ENCODE measurements around the gene ROBO1.
A peak's percentile ranks its signal among the peaks of the same experiment; 100 is the strongest.

ROBO1 gene

GRCh38 chr3:78823859-78824258, 943.9 kb downstream of the ROBO1 start:
- DNase-seq, result no peak

- no peak for DNase-seq
Measured at GRCh38 chr3:78823434-78823833, 944.4 kb downstream of the ROBO1 start.

- no peak for DNase-seq
Measured at GRCh38 chr3:78822726-78823125, 945.1 kb downstream of the ROBO1 start.

- DNase-seq, result no peak
Measured at GRCh38 chr3:78820542-78820941, 947.3 kb downstream of the ROBO1 start.

- no peak for DNase-seq
Measured at GRCh38 chr3:78818161-78818985, 949.4 kb downstream of the ROBO1 start.

- no peak for DNase-seq
Measured at GRCh38 chr3:78814893-78815562, 952.8 kb downstream of the ROBO1 start.

GRCh38 chr3:78812166-78812565, 955.6 kb downstream of the ROBO1 start:
- DNase-seq, result no peak

GRCh38 chr3:78809966-78810365, 957.8 kb downstream of the ROBO1 start:
- no peak for DNase-seq

GRCh38 chr3:78804251-78805037, 963.4 kb downstream of the ROBO1 start:
- DNase-seq, result no peak

- no peak for DNase-seq
Measured at GRCh38 chr3:78802562-78802930, 965.3 kb downstream of the ROBO1 start.

GRCh38 chr3:78801926-78802561, 965.8 kb downstream of the ROBO1 start:
- DNase-seq, result no peak

GRCh38 chr3:78799681-78800080, 968.1 kb downstream of the ROBO1 start:
- no peak for DNase-seq

GRCh38 chr3:78798266-78798832, 969.4 kb downstream of the ROBO1 start:
- no peak for DNase-seq

GRCh38 chr3:78794431-78794830, 973.4 kb downstream of the ROBO1 start:
- DNase-seq, result no peak

- no peak for DNase-seq
Measured at GRCh38 chr3:78792733-78793132, 975.1 kb downstream of the ROBO1 start.

- DNase-seq, result no peak
Measured at GRCh38 chr3:78792212-78792611, 975.6 kb downstream of the ROBO1 start.

- no peak for DNase-seq
Measured at GRCh38 chr3:78791753-78792152, 976.0 kb downstream of the ROBO1 start.

- DNase-seq, result no peak
Measured at GRCh38 chr3:78788839-78789238, 979.0 kb downstream of the ROBO1 start.

GRCh38 chr3:78785004-78785403, 982.8 kb downstream of the ROBO1 start:
- DNase-seq, result no peak

- no peak for DNase-seq
Measured at GRCh38 chr3:78781351-78781750, 986.4 kb downstream of the ROBO1 start.

- peak; percentile 4 to 66 for DNase-seq
Measured at GRCh38 chr3:78765671-78766485, 1001.9 kb downstream of the ROBO1 start.

GRCh38 chr3:78764634-78765033, 1003.2 kb downstream of the ROBO1 start:
- no peak for DNase-seq
